ENCODE measurements around the gene NBEAL2.

Gene NBEAL2

DNA sequence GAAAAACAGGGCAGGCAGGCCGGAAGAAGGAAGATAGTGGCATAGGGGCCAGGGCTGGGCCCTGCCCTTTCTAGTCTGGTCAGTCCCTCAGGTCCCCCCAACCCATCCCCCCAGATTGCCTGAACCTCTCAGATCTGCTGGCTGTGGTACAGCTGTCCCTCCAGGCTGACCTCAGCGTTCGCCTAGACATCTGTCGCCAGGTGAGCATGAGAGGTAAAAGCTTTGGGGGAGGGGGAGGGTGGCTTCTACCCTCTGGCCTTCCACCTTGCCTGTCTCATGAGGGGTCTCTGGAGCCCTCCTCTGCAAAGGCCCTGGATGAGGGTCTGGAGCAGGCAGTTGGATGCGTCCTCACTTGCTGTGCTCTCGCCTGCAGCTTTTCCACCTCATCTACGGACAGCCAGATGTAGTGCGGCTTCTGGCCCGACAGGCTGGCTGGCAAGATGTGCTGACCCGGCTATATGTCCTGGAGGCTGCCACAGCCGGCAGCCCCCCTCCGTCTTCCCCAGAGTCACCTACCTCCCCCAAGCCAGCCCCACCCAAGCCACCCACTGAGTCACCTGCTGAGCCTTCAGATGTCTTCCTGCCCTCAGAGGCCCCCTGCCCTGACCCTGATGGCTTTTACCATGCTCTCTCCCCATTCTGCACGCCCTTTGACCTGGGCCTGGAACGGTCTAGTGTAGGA is 20.2 kb downstream of the NBEAL2 start:
- Histone ChIP-seq H3K27me3 (ENCODE audit: low read length) (no peaks in the 10 kb centered on the region), H3K9ac (ENCODE audit: low read length) (no peak overlapping the region), H3K79me2 (ENCODE audit: insufficient read depth, low read length) (no peaks in the 10 kb centered on the region), H3F3A (ENCODE audit: insufficient read depth) (no peaks in the 10 kb centered on the region), H3K4me2 (ENCODE audit: low read depth, low read length, poor library complexity, severe bottlenecking) (no peak overlapping the region), H3K4me3 (ENCODE audit: insufficient read depth, low read length, poor library complexity, severe bottlenecking) (no peak overlapping the region), H4K20me1 (ENCODE audit: low read depth, low read length) (no peaks in the 10 kb centered on the region), H2AFZ (ENCODE audit: low read depth, low read length, severe bottlenecking) (no peak overlapping the region), H3K9me3 (ENCODE audit: insufficient read depth, low read length) (no peaks in the 10 kb centered on the region), H3K27ac (ENCODE audit: low read depth, low read length) (no peak overlapping the region), H3K36me3 (ENCODE audit: low read length) (no peaks in the 10 kb centered on the region), H3K9me2 (replicated peaks; ENCODE audit: insufficient read depth, low read length) (no peaks in the 10 kb centered on the region)
- TF ChIP-seq EZH2phosphoT487 (conservative IDR thresholded peaks at IDR 0.05; ENCODE audit: low read length), result no peak
- TF ChIP-seq, protein P1, sequence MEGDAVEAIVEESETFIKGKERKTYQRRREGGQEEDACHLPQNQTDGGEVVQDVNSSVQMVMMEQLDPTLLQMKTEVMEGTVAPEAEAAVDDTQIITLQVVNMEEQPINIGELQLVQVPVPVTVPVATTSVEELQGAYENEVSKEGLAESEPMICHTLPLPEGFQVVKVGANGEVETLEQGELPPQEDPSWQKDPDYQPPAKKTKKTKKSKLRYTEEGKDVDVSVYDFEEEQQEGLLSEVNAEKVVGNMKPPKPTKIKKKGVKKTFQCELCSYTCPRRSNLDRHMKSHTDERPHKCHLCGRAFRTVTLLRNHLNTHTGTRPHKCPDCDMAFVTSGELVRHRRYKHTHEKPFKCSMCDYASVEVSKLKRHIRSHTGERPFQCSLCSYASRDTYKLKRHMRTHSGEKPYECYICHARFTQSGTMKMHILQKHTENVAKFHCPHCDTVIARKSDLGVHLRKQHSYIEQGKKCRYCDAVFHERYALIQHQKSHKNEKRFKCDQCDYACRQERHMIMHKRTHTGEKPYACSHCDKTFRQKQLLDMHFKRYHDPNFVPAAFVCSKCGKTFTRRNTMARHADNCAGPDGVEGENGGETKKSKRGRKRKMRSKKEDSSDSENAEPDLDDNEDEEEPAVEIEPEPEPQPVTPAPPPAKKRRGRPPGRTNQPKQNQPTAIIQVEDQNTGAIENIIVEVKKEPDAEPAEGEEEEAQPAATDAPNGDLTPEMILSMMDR (IDR thresholded peaks at IDR 0.05; ENCODE audit: insufficient read depth, low read length, poor library complexity, severe bottlenecking), result no peak

DNA sequence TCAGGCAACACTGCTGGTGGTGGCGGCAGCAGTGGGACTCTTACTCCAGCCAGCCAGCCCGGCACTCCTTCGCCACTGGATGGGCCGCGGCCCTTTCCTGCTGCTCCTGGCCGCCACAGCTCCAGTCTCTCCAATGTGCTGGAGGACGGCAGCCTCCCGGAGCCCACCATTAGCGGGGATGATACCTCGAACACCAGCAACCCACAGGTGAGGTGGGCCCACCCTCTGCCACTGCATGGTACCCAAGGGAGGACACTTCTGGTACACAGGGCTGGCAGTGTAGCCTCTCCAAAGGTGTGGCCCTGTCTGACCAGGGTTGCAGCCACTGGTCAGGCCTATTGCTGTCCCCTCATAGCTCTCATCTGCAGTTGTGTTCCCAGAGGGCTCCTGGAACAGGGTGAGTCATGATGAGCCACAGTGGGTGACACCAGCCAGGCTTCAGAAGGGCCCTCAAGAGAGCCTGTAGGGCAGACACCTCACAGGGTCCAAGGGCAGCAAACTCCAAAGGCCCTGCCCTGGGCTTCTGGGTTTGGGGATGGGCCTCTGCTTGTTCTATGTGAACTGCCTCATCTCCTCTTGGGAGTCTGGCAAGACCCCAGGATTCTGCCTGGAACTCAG is 20.8 kb downstream of the NBEAL2 start:
- no peaks in the 10 kb centered on the region for H4K20me1 ChIP-seq (ENCODE audit: low read depth, low read length)
- no peaks in the 10 kb centered on the region for H3K9me2 ChIP-seq (replicated peaks; ENCODE audit: insufficient read depth, low read length)
- TF ChIP-seq EZH2phosphoT487 (conservative IDR thresholded peaks at IDR 0.05; ENCODE audit: low read length), result no peak
- TF ChIP-seq, protein P1 (IDR thresholded peaks at IDR 0.05; ENCODE audit: insufficient read depth, low read length, poor library complexity, severe bottlenecking), result no peak
- no peaks in the 10 kb centered on the region for H3K79me2 ChIP-seq (ENCODE audit: insufficient read depth, low read length)
- H3K27me3 ChIP-seq (ENCODE audit: low read length), result no peaks in the 10 kb centered on the region
- H3K36me3 ChIP-seq (ENCODE audit: low read length), result no peaks in the 10 kb centered on the region
- H3K4me2 ChIP-seq (ENCODE audit: low read depth, low read length, poor library complexity, severe bottlenecking), result no peak overlapping the region
- H3F3A ChIP-seq (ENCODE audit: insufficient read depth), result no peaks in the 10 kb centered on the region
- H3K9me3 ChIP-seq (ENCODE audit: insufficient read depth, low read length), result no peaks in the 10 kb centered on the region
- H3K27ac ChIP-seq (ENCODE audit: low read depth, low read length), result no peak overlapping the region
- H3K4me3 ChIP-seq (ENCODE audit: insufficient read depth, low read length, poor library complexity, severe bottlenecking), result no peak overlapping the region
- no peak overlapping the region for H2AFZ ChIP-seq (ENCODE audit: low read depth, low read length, severe bottlenecking)
- no peak overlapping the region for H3K9ac ChIP-seq (ENCODE audit: low read length)

DNA sequence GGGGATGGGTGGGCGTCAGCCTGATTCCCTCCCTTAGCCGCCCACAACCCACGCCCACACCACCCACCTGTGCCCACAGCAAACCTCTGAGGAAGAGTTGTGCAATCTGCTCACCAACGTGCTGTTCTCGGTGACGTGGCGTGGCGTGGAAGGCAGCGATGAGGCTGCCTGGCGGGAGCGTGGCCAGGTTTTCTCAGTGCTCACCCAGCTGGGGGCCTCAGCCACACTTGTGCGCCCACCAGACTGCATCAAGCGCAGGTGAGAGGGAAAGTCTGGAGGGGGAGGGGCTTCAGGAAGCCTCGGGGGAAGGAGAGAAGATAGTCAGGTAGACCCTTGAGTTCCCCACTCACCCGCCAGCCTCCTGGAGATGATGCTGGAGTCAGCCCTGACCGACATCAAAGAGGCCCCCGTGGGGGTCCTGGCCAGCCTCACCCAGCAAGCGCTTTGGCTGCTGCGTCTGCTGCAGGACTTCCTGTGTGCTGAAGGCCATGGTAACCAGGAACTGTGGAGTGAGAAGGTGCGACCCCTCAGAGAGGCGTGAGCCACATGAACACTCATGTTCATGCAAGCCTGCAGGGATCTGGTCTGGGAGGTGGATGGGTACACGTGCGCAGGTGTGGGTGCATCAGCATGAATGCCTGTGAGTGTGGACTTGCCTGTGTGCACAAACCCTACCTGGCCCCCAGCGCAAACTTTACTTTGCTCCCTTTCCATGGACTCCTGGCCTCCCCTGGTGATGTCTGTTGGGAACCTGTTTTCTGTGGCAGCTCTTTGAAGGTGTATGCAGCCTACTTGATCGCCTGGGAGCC is 21.7 kb downstream of the NBEAL2 start:
- Histone ChIP-seq H3F3A (ENCODE audit: insufficient read depth) (no peaks in the 10 kb centered on the region), H3K79me2 (ENCODE audit: insufficient read depth, low read length) (no peaks in the 10 kb centered on the region), H3K4me2 (ENCODE audit: low read depth, low read length, poor library complexity, severe bottlenecking) (no peak overlapping the region), H3K27ac (ENCODE audit: low read depth, low read length) (no peak overlapping the region), H4K20me1 (ENCODE audit: low read depth, low read length) (no peaks in the 10 kb centered on the region), H3K9me2 (replicated peaks; ENCODE audit: insufficient read depth, low read length) (no peaks in the 10 kb centered on the region), H2AFZ (ENCODE audit: low read depth, low read length, severe bottlenecking) (no peak overlapping the region), H3K27me3 (ENCODE audit: low read length) (no peaks in the 10 kb centered on the region), H3K9me3 (ENCODE audit: insufficient read depth, low read length) (no peaks in the 10 kb centered on the region), H3K4me3 (ENCODE audit: insufficient read depth, low read length, poor library complexity, severe bottlenecking) (no peak overlapping the region), H3K9ac (ENCODE audit: low read length) (no peak overlapping the region), H3K36me3 (ENCODE audit: low read length) (no peaks in the 10 kb centered on the region)
- TF ChIP-seq, protein P1 (IDR thresholded peaks at IDR 0.05; ENCODE audit: insufficient read depth, low read length, poor library complexity, severe bottlenecking), result no peak
- no peak for TF ChIP-seq EZH2phosphoT487 (conservative IDR thresholded peaks at IDR 0.05; ENCODE audit: low read length)

Measured in SU-DHL-6 (cell line).